ENCODE measurements around the gene CCDC97. TPM values are rescaled to one million over a fixed set of nuclear protein-coding genes. Genes with fewer than 3 reads are reported as not detected.
A peak's percentile ranks its signal among the peaks of the same experiment; 100 is the strongest.

The CCDC97 gene
- total RNA-seq (2014; rRNA removed) (18.3 and 18.4 TPM in 2 replicates), Bru-seq, nascent RNA (percentile 67 among the genes with signal in this experiment), BruChase-seq, experiment 1, labeled RNA remaining after a 6-hour chase (percentile 77 among the genes with signal in this experiment), BruChase-seq, experiment 2, labeled RNA remaining after a 2-hour chase (percentile 71 among the genes with signal in this experiment)
- long read RNA-seq, partial matches to known transcripts, result 3 of 42 reads
- long read RNA-seq, other reads (novel, unspliced or antisense), result 35 of 42 reads

GRCh38 chr19:41310033-41310831, at the start of gene CCDC97:
CCDC97 (plus strand) TSS chr19:41310172; CDS start chr19:41310311, 139 bp downstream.
- CTCF ChIA-PET, result interaction anchor here (0.6 to 1.8 kb wide), 2 partner anchors 43 to 98 kb away, joined by 5 to 6 read pairs; no protein-coding TSS in a partner anchor
- ATAC-seq, result peak; percentile 59
- Histone ChIP-seq H3K4me1 (ENCODE audit: insufficient read depth, low read length) (peaks cover 10% of the 10 kb centered on the region; the same call in 1 of the 2 replicates), H3K9me2 (replicated peaks; ENCODE audit: low read length) (no peaks in the 10 kb centered on the region), H3F3A (ENCODE audit: low read length, unreplicated experiment) (no peaks in the 10 kb centered on the region), H3K36me3 (ENCODE audit: low read depth, low read length) (peaks cover 6% of the 10 kb centered on the region; the same call in 1 of the 2 replicates), H3K27me3 (ENCODE audit: low read length) (no peaks in the 10 kb centered on the region), H3K4me3 (ENCODE audit: low read length) (peak within 1 kb of the TSS; percentile 76), H3K9ac (ENCODE audit: low read length) (peak within 1 kb of the TSS; percentile 94), H3K27ac (ENCODE audit: low read length) (peak within 1 kb of the TSS; percentile 86), H4K20me1 (ENCODE audit: low read length) (no peaks in the 10 kb centered on the region), H3K9me3 (ENCODE audit: low read length) (no peaks in the 10 kb centered on the region), H3K4me2 (ENCODE audit: low read length) (peak within 1 kb of the TSS; percentile 96), H3K79me2 (ENCODE audit: low read length) (peaks cover 31% of the 10 kb centered on the region), H2AFZ (ENCODE audit: low read length) (peak within 1 kb of the TSS; percentile 85)
- TF ChIP-seq EZH2 (IDR thresholded peaks at IDR 0.05; ENCODE audit: low read length, unreplicated experiment), result no peak
- TF ChIP-seq CTCF (conservative IDR thresholded peaks at IDR 0.05; ENCODE audit: low read depth, low read length), result no peak
- no peak for TF ChIP-seq EZH2phosphoT487 (IDR thresholded peaks at IDR 0.05; ENCODE audit: borderline replicate concordance, low read length)
- POLR2A ChIA-PET (ENCODE audit: unreplicated experiment), result no interaction called here
- BruUV-seq (replicated peaks), result TSS peak; percentile 63
- intact Hi-C loops (cut with micrococcal nuclease), result loop anchor here (2.0 kb wide), 1 partner anchor 45 kb away; the partner anchor contains the start of gene HNRNPUL1
- DNase-seq, result peak; percentile 78

- Histone ChIP-seq H3K27ac (ENCODE audit: low read length) (no peak overlapping the region), H4K20me1 (ENCODE audit: low read length) (no peaks in the 10 kb centered on the region), H3K4me3 (ENCODE audit: low read length) (peak overlapping the region; percentile 92), H3K36me3 (ENCODE audit: low read depth, low read length) (peaks cover 21% of the 10 kb centered on the region; the same call in 1 of the 2 replicates), H2AFZ (ENCODE audit: low read length) (peak overlapping the region; percentile 61; the same call in 1 of the 2 replicates), H3F3A (ENCODE audit: low read length, unreplicated experiment) (peaks cover 9% of the 10 kb centered on the region), H3K27me3 (ENCODE audit: low read length) (no peaks in the 10 kb centered on the region), H3K4me1 (ENCODE audit: insufficient read depth, low read length) (peaks cover 4% of the 10 kb centered on the region), H3K4me2 (ENCODE audit: low read length) (peak overlapping the region; percentile 97), H3K9me3 (ENCODE audit: low read length) (no peaks in the 10 kb centered on the region), H3K9ac (ENCODE audit: low read length) (no peak overlapping the region), H3K79me2 (ENCODE audit: low read length) (peaks cover 28% of the 10 kb centered on the region), H3K9me2 (replicated peaks; ENCODE audit: low read length) (no peaks in the 10 kb centered on the region)
- no peak for DNase-seq
- no peak for TF ChIP-seq EZH2 (IDR thresholded peaks at IDR 0.05; ENCODE audit: low read length, unreplicated experiment)
- no peak for TF ChIP-seq EZH2phosphoT487 (IDR thresholded peaks at IDR 0.05; ENCODE audit: borderline replicate concordance, low read length)
- ChIA-PET CTCF (interaction anchor here (0.8 to 1.4 kb wide), 2 partner anchors 57 to 58 kb away, joined by 3 to 23 read pairs; no protein-coding TSS in a partner anchor), POLR2A (ENCODE audit: unreplicated experiment) (no interaction called here)
- intact Hi-C loops (cut with micrococcal nuclease), result loop anchor here (1.0 to 2.0 kb wide), 2 partner anchors 37 to 57 kb away; no protein-coding TSS in a partner anchor
- no peak for ATAC-seq
- no TSS peak for BruUV-seq (replicated peaks)
Measured at GRCh38 chr19:41261474-41262190, 48.3 kb upstream of the CCDC97 start.

Measured in PC-3 (cell line).